IMR-90 (cell line): ENCODE measurements around the gene SPTLC3. TPM values are rescaled to one million over a fixed set of nuclear protein-coding genes. Genes with fewer than 3 reads are reported as not detected.

Experiments
- ATAC-seq: fragments of 200-7000 bp; cut with Tn5 transposase; 2 replicates; pipeline ENCODE4 v1.9.1; 2020; ENCODE audit warnings: low read depth, mild to moderate bottlenecking, moderate library complexity
- BruUV-seq: library from RNA; stranded (reverse); fragments of 400-500 nt; replicated peaks from 2 replicates; lab custom pipeline; 2021; lab: Mats Ljungman, UMichigan
- CTCF ChIA-PET: fragments of 300-600 bp; formaldehyde crosslinking; extraction: SDS; loops from one replicate; lab custom pipeline; 2021; ENCODE audit warnings: antibody characterized with exemption; lab: Yijun Ruan, JAX
- POLR2A ChIA-PET: fragments of 300-600 bp; sonication (Branson Sonifier 250); formaldehyde crosslinking; loops from one replicate; lab custom pipeline; 2022; ENCODE audit warnings: antibody characterized with exemption; ENCODE audit not compliant: unreplicated experiment; lab: Charles Lee
- DNase-seq: peaks from one replicate; pipeline ENCODE4 v3.0.0; 2013
- H2AFZ ChIP-seq: replicated peaks from 2 replicates; pipeline ENCODE3; 2013; ENCODE audit warnings: low read length, mild to moderate bottlenecking; ENCODE audit not compliant: poor library complexity
- H2AK5ac ChIP-seq: 2 replicates; pipeline ENCODE4 v1.6.1; 2013; ENCODE audit warnings: low read depth, low read length, inconsistent platforms
- H2AK9ac ChIP-seq: replicated peaks from 2 replicates; pipeline ENCODE3; 2013; ENCODE audit warnings: mild to moderate bottlenecking, low read depth, low read length, moderate library complexity; ENCODE audit not compliant: poor library complexity
- H2BK120ac ChIP-seq: 2 replicates; pipeline ENCODE4 v1.6.1; 2013; ENCODE audit warnings: low read depth, low read length, inconsistent platforms
- H2BK15ac ChIP-seq: 3 replicates; pipeline ENCODE4 v1.6.1; 2013; ENCODE audit warnings: low read depth, low read length, inconsistent platforms
- H2BK20ac ChIP-seq: 2 replicates; pipeline ENCODE4 v1.6.1; 2013; ENCODE audit warnings: low read depth, mild to moderate bottlenecking, inconsistent platforms, low read length, moderate library complexity
- H2BK5ac ChIP-seq: 2 replicates; pipeline ENCODE4 v1.6.1; 2013; ENCODE audit warnings: mild to moderate bottlenecking, low read depth, low read length, inconsistent platforms; ENCODE audit not compliant: poor library complexity, severe bottlenecking
- H3K14ac ChIP-seq: replicated peaks from 2 replicates; pipeline ENCODE4 v1.6.1; 2013; ENCODE audit warnings: low read depth, low read length, inconsistent platforms
- H3K18ac ChIP-seq: 2 replicates; pipeline ENCODE4 v1.6.1; 2013; ENCODE audit warnings: low read depth, low read length, control low read depth
- H3K23ac ChIP-seq: 2 replicates; pipeline ENCODE4 v1.6.1; 2013; ENCODE audit warnings: low read depth, low read length, inconsistent platforms
- H3K27ac ChIP-seq: 2 replicates; pipeline ENCODE4 v1.5.1; 2013; ENCODE audit warnings: mild to moderate bottlenecking, control low read depth, low read length; ENCODE audit not compliant: insufficient read depth
- H3K27me3 ChIP-seq: 2 replicates; pipeline ENCODE4 v1.6.1; 2013; ENCODE audit warnings: low read length; ENCODE audit not compliant: control insufficient read depth, insufficient read depth
- H3K36me3 ChIP-seq: 2 replicates; pipeline ENCODE4 v1.6.1; 2013; ENCODE audit warnings: low read length, mixed read lengths; ENCODE audit not compliant: control insufficient read depth, insufficient read depth
- H3K4ac ChIP-seq: 2 replicates; pipeline ENCODE4 v1.6.1; 2013; ENCODE audit warnings: low read depth, low read length, inconsistent platforms
- H3K4me1 ChIP-seq: 2 replicates; pipeline ENCODE4 v1.6.1; 2013; ENCODE audit warnings: low read length, mixed read lengths; ENCODE audit not compliant: control insufficient read depth, insufficient read depth
- H3K4me2 ChIP-seq: 2 replicates; pipeline ENCODE4 v1.6.1; 2013; ENCODE audit warnings: low read depth, mild to moderate bottlenecking, control low read depth, low read length, moderate library complexity
- H3K4me3 ChIP-seq: 2 replicates; pipeline ENCODE4 v1.5.1; 2013; ENCODE audit warnings: low read depth, mild to moderate bottlenecking, control low read depth, low read length, moderate library complexity; ENCODE audit not compliant: insufficient read depth
- H3K56ac ChIP-seq: 2 replicates; pipeline ENCODE4 v1.6.1; 2013; ENCODE audit warnings: low read length, inconsistent platforms; ENCODE audit not compliant: insufficient read depth; ENCODE audit errors: extremely low read depth
- H3K79me1 ChIP-seq, 2 experiments: 2 replicates each; pipeline ENCODE4 v1.6.1; 2013; ENCODE audit warnings: low read length in 2 of 2, inconsistent platforms in 1 of 2, low read depth in 1 of 2
- H3K9ac ChIP-seq: 2 replicates; pipeline ENCODE4 v1.6.1; 2013; ENCODE audit warnings: low read depth, low read length, control low read depth
- H3K9me1 ChIP-seq: 2 replicates; pipeline ENCODE4 v1.6.1; 2013; ENCODE audit warnings: low read length, inconsistent platforms; ENCODE audit not compliant: insufficient read depth
- H3K9me3 ChIP-seq: 2 replicates; pipeline ENCODE4 v1.6.1; 2013; ENCODE audit warnings: low read length; ENCODE audit not compliant: control insufficient read depth, insufficient read depth
- H4K20me1 ChIP-seq: 2 replicates; pipeline ENCODE4 v1.6.1; 2013; ENCODE audit warnings: low read length, inconsistent platforms; ENCODE audit not compliant: insufficient read depth
- H4K5ac ChIP-seq: 2 replicates; pipeline ENCODE4 v1.6.1; 2013; ENCODE audit warnings: mild to moderate bottlenecking, low read depth, low read length, control low read depth
- H4K8ac ChIP-seq, 2 experiments: 2 replicates each; pipeline ENCODE4 v1.6.1; 2013; ENCODE audit warnings: low read depth in 2 of 2, low read length in 2 of 2, control low read depth in 1 of 2, inconsistent platforms in 1 of 2
- H4K91ac ChIP-seq: 2 replicates; pipeline ENCODE4 v1.6.1; 2013; ENCODE audit warnings: low read depth, low read length, inconsistent platforms; ENCODE audit not compliant: insufficient read depth
- CTCF ChIP-seq: conservative IDR thresholded peaks from 2 replicates; pipeline ENCODE4 v1.5.1; 2012; ENCODE audit warnings: mild to moderate bottlenecking, low read depth, low read length, improper control_type of control experiment
- FOS ChIP-seq: fragments of 150-350 bp; IDR thresholded peaks from 2 replicates; pipeline ENCODE4 v1.6.1; 2016; ENCODE audit warnings: low read depth, low read length
- MAFK ChIP-seq: IDR thresholded peaks from 2 replicates; pipeline ENCODE4 v1.6.1; 2012; ENCODE audit warnings: low read depth, low read length, improper control_type of control experiment
- MAZ ChIP-seq: IDR thresholded peaks from 2 replicates; pipeline ENCODE4 v1.6.1; 2012; ENCODE audit warnings: low read depth, mild to moderate bottlenecking, low read length, improper control_type of control experiment, moderate library complexity, borderline replicate concordance
- NFE2L2 ChIP-seq: fragments of 150-350 bp; IDR thresholded peaks from 2 replicates; pipeline ENCODE4 v1.6.1; 2016; ENCODE audit warnings: low read depth, mild to moderate bottlenecking, low read length
- POLR2A ChIP-seq: IDR thresholded peaks from 2 replicates; pipeline ENCODE4 v1.6.1; 2012; ENCODE audit warnings: mild to moderate bottlenecking, low read depth, low read length
- RAD21 ChIP-seq: IDR thresholded peaks from 2 replicates; pipeline ENCODE4 v1.6.1; 2012; ENCODE audit warnings: low read length, improper control_type of control experiment
- SMC3 ChIP-seq: fragments of 150-350 bp; IDR thresholded peaks from 2 replicates; pipeline ENCODE4 v1.6.1; 2016; ENCODE audit warnings: low read depth, mild to moderate bottlenecking, antibody characterized with exemption, low read length, moderate library complexity
- USF2 ChIP-seq: fragments of 150-350 bp; IDR thresholded peaks from 2 replicates; pipeline ENCODE4 v1.6.1; 2017; ENCODE audit warnings: mild to moderate bottlenecking, antibody characterized with exemption, low read length, low read depth
- WGBS, 2 experiments: methylation state at CpG; one replicate each; pipeline versions ENCODE4 v1.1.5 to v1.1.7; 2013; ENCODE audit warnings: missing lambda C conversion rate in 2 of 2; ENCODE audit not compliant: insufficient read length in 1 of 2; ENCODE audit errors: extremely low coverage in 2 of 2; 5-methylcytosine and 5-hydroxymethylcytosine counted together
- dilution Hi-C: fragments of 300-500 bp; cut with HindIII; formaldehyde crosslinking; loops from one replicate; pipeline ENCODE4 v1.14.3; 2018; ENCODE audit warnings: low sequenced_read_pairs; ENCODE audit not compliant: unreplicated experiment
- in situ Hi-C: fragments of 300-500 bp; cut with MboI; formaldehyde crosslinking; loops from 3 replicates; pipeline ENCODE4 v1.14.3; 2019; ENCODE audit warnings: low sequenced_read_pairs, inconsistent platforms, mixed read lengths
- intact Hi-C: fragments of 100-400 bp; cut with micrococcal nuclease; formaldehyde crosslinking; loops from 2 replicates; pipeline ENCODE4 v1.10.0; 2022
- polyA plus RNA-seq, 3 experiments: library from polyadenylated mRNA; depleted of rRNA; stranded (reverse); fragments of >200 nt; gene quantifications; 2 replicates each; pipeline ENCODE4 v1.2.3, GENCODE V29; 2012; ENCODE audit warnings: low replicate concordance in 1 of 3
- total RNA-seq: library from RNA; depleted of rRNA; stranded (reverse); fragments of >200 nt; gene quantifications from 2 replicates; pipeline ENCODE4 v1.2.3, GENCODE V29; 2012

SPTLC3 gene
- total and polyA plus RNA-seq, 2 of the 4 experiments (the other 2 are of a cell fraction), result 0.44 to 1.6 TPM

- Histone ChIP-seq H3K4me2 (no peak overlapping the region), H2BK120ac (no peak overlapping the region), H2BK20ac (no peak overlapping the region), H3K4ac (no peak overlapping the region), H3K9ac (no peak overlapping the region), H4K91ac (no peak overlapping the region), H3K36me3 (no peaks in the 10 kb centered on the region), H2AK9ac (no peak overlapping the region), H3K56ac (no peak overlapping the region), H3K4me3 (no peak overlapping the region), H3K9me1 (no peaks in the 10 kb centered on the region), H3K27ac (no peak overlapping the region), H3K23ac (no peak overlapping the region), H3K9me3 (no peaks in the 10 kb centered on the region), H3K14ac (no peak overlapping the region), H4K5ac (no peak overlapping the region), H2BK5ac (no peak overlapping the region), H3K27me3 (no peaks in the 10 kb centered on the region; the same call in 1 of the 2 replicates), H4K8ac (no peak overlapping the region), H2AFZ (peak overlapping the region; percentile 40), H3K4me1 (no peaks in the 10 kb centered on the region), H2AK5ac (no peak overlapping the region), H2BK15ac (no peak overlapping the region), H3K79me1 (no peaks in the 10 kb centered on the region), H3K18ac (no peak overlapping the region), H4K20me1 (no peaks in the 10 kb centered on the region)
- dilution Hi-C loops, result no loop called here
- DNase-seq (peak; percentile 57), ATAC-seq (peak; percentile 96)
- ChIA-PET POLR2A (no interaction called here), CTCF (interaction anchor here (1.2 kb wide), 1 partner anchor 427 kb away, joined by 3 read pairs; no protein-coding TSS in a partner anchor)
- no TSS peak for BruUV-seq
- intact Hi-C loops, result loop anchor here (1.0 to 5.0 kb wide), 6 partner anchors 143 to 938 kb away; partner anchors contain the start of gene NDUFAF5
- in situ Hi-C loops, result loop anchor here (5.0 to 10.0 kb wide), 2 partner anchors 425 to 653 kb away; no protein-coding TSS in a partner anchor
- 0% methylated on average over 1 of the region's 6 CpGs; no CpG with 5 or more reads in 1 of the 2 experiments for WGBS, 2 experiments
- TF ChIP-seq SMC3 (peak; percentile 66), USF2 (no peak), POLR2A (no peak), NFE2L2 (no peak), MAFK (no peak), FOS (no peak), RAD21 (peak; percentile 79), CTCF (peak; percentile 87), MAZ (peak; percentile 66; the same call in 1 of the 2 replicates)
These were observed 110.8 kb downstream of the SPTLC3 start for GRCh38 chr20:13119583-13119982.
